Activated CD8-positive, alpha-beta memory T cell treated with anti-CD3 and anti-CD28 coated beads, Interleukin-2, amount 10 ng/mL, durations not matched to agents 7 days and 5 days (primary cell): Measurements from ENCODE around the gene TAMM41. TPM values are rescaled to one million over a fixed set of nuclear protein-coding genes. Genes with fewer than 3 reads are reported as not detected.

ENCODE experiments used
- total RNA-seq, 2 experiments: library from RNA; stranded (reverse); gene quantifications; one replicate each; pipeline ENCODE4 v1.2.3, GENCODE V29; 2021

Gene TAMM41
- total RNA-seq, 2 experiments from 2014 or later: 19.5 to 20.4 TPM

Other genes starting within 250 kb of the TAMM41 start
- gene VGLL4, start 203.0 kb downstream of the TAMM41 start, total RNA-seq: 10 to 100 TPM; 45.3 to 53.2 TPM
- under 1 TPM; 0.20 to 0.21 TPM for gene SYN2, start 157.5 kb upstream of the TAMM41 start, total RNA-seq